B cell (primary cell): ENCODE data around the gene AMZ1. TPM values are rescaled to one million over a fixed set of nuclear protein-coding genes. Genes with fewer than 3 reads are reported as not detected.
A peak's percentile ranks its signal among the peaks of the same experiment; 100 is the strongest.

Experiments
- ATAC-seq: fragments of 200-7000 bp; cut with Tn5 transposase; one replicate; pipeline ENCODE4 v1.10.0; 2021; ENCODE audit warnings: low read depth, mild to moderate bottlenecking, moderate number of reproducible peaks, moderate library complexity
- CTCF ChIA-PET: fragments of 350-600 bp; sonication (Branson Sonifier 250); formaldehyde crosslinking; loops from one replicate; lab custom pipeline; 2021; ENCODE audit warnings: antibody characterized with exemption, inconsistent platforms; lab: Charles Lee
- POLR2A ChIA-PET: fragments of 350-600 bp; sonication (Branson Sonifier 250); formaldehyde crosslinking; loops from one replicate; lab custom pipeline; 2021; ENCODE audit warnings: antibody characterized with exemption; lab: Charles Lee
- DNase-seq: peaks from one replicate; pipeline ENCODE4 v3.0.0; 2013
- H2AFZ ChIP-seq: 2 replicates; pipeline ENCODE4 v1.6.1; 2012; ENCODE audit warnings: mild to moderate bottlenecking, low read depth, low read length; ENCODE audit not compliant: insufficient read depth, poor library complexity, severe bottlenecking
- H3K27ac ChIP-seq, 2 donors: 1 replicate in 1 of 2; 2 replicates in 1 of 2; pipeline ENCODE4 v1.5.1; 2012 to 2013; ENCODE audit warnings: low read length in 2 of 2, mild to moderate bottlenecking in 2 of 2, moderate library complexity in 1 of 2
- H3K27me3 ChIP-seq, 4 experiments: fragments of 200-600 bp in 1 of 4; sonication (generic) in 1 of 4; replicated peaks in 1 of 4; 1 replicate in 2 of 4; 2 replicates in 2 of 4; pipeline versions ENCODE4 v1.6.1 to v1.7.0; 2013 to 2016; ENCODE audit warnings: low read length in 3 of 4, mild to moderate bottlenecking in 2 of 4, mixed read lengths in 1 of 4, moderate library complexity in 1 of 4; ENCODE audit not compliant: insufficient read depth in 4 of 4, control insufficient read depth in 3 of 4; ENCODE audit errors: control extremely low read depth in 1 of 4
- H3K36me3 ChIP-seq, 2 experiments: replicated peaks in 1 of 2; 1 replicate in 1 of 2; 2 replicates in 1 of 2; pipeline versions ENCODE4 v1.6.1 to v1.7.1; 2013; ENCODE audit warnings: low read length in 1 of 2; ENCODE audit not compliant: insufficient read depth in 2 of 2, control insufficient read depth in 1 of 2; ENCODE audit errors: control extremely low read depth in 1 of 2, extremely low read depth in 1 of 2
- H3K4me1 ChIP-seq, 2 donors: fragments of 200-600 bp in 1 of 2; sonication (generic) in 1 of 2; 1 replicate in 1 of 2; 2 replicates in 1 of 2; pipeline versions ENCODE4 v1.5.1 to v1.6.1; 2013 to 2017; ENCODE audit warnings: low read length in 2 of 2; ENCODE audit not compliant: control insufficient read depth in 2 of 2, insufficient read depth in 2 of 2
- H3K4me2 ChIP-seq: replicated peaks from 2 replicates; pipeline ENCODE3; 2012; ENCODE audit warnings: mild to moderate bottlenecking, low read depth, low read length; ENCODE audit not compliant: poor library complexity, severe bottlenecking
- H3K4me3 ChIP-seq, 5 experiments: fragments of 200-600 bp in 1 of 5; sonication (generic) in 1 of 5; 1 replicate in 3 of 5; 2 replicates in 2 of 5; pipeline versions ENCODE4 v1.5.1 to v1.7.0; 2011 to 2016; ENCODE audit warnings: low read length in 4 of 5, mild to moderate bottlenecking in 4 of 5, low read depth in 2 of 5, control low read depth in 1 of 5, moderate library complexity in 1 of 5; ENCODE audit not compliant: insufficient read depth in 1 of 5; ENCODE audit errors: control extremely low read depth in 1 of 5, extremely low read depth in 1 of 5
- H3K79me2 ChIP-seq: fragments of 200-600 bp; sonication (generic); one replicate; pipeline ENCODE4 v1.6.0; 2016; ENCODE audit warnings: low read length; ENCODE audit not compliant: control insufficient read depth, insufficient read depth
- H3K9ac ChIP-seq: fragments of 200-600 bp; sonication (generic); 2 replicates; pipeline ENCODE4 v1.6.1; 2017; ENCODE audit warnings: mild to moderate bottlenecking, low read length, moderate library complexity
- H3K9me3 ChIP-seq, 3 donors: one replicate each; pipeline versions ENCODE4 v1.6.1 to v1.7.1; 2013; ENCODE audit warnings: low read length in 2 of 3; ENCODE audit not compliant: control insufficient read depth in 2 of 3, insufficient read depth in 1 of 3; ENCODE audit errors: control extremely low read depth in 1 of 3
- H4K20me1 ChIP-seq: 2 replicates; pipeline ENCODE4 v1.6.0; 2012; ENCODE audit warnings: mild to moderate bottlenecking, low read length; ENCODE audit not compliant: insufficient read depth, control insufficient read depth, poor library complexity, severe bottlenecking
- H3K27ac Mint-ChIP-seq: one replicate; pipeline ENCODE4 v1.8.0; 2021; ENCODE audit warnings: mixed read lengths
- H3K27me3 Mint-ChIP-seq: one replicate; pipeline ENCODE4 v1.8.0; 2021; ENCODE audit warnings: mixed read lengths
- H3K4me1 Mint-ChIP-seq: one replicate; pipeline ENCODE4 v1.8.0; 2021; ENCODE audit warnings: mixed read lengths
- H3K4me3 Mint-ChIP-seq: one replicate; pipeline ENCODE4 v1.8.0; 2021; ENCODE audit warnings: mixed read lengths
- H3K9me3 Mint-ChIP-seq: one replicate; pipeline ENCODE4 v1.8.0; 2022; ENCODE audit warnings: mixed read lengths; ENCODE audit not compliant: insufficient read depth
- CTCF ChIP-seq: fragments of 200-600 bp; IDR thresholded peaks from one replicate; pipeline ENCODE4 v1.8.0; 2022; ENCODE audit warnings: antibody characterized with exemption, mild to moderate bottlenecking
- EZH2 ChIP-seq: IDR thresholded peaks from 2 replicates; pipeline ENCODE4 v1.6.1; 2012; ENCODE audit warnings: borderline replicate concordance, low read depth, mild to moderate bottlenecking, moderate library complexity, low read length; ENCODE audit not compliant: insufficient read depth, poor library complexity, severe bottlenecking
- WGBS: methylation state at CpG from one replicate; pipeline ENCODE4 v1.1.5; 2013; ENCODE audit warnings: missing lambda C conversion rate; ENCODE audit not compliant: insufficient coverage; 5-methylcytosine and 5-hydroxymethylcytosine counted together
- intact Hi-C: fragments of 100-400 bp; cut with micrococcal nuclease; formaldehyde crosslinking; loops from one replicate; pipeline ENCODE4 v1.10.0; 2022
- polyA plus RNA-seq: library from polyadenylated mRNA; depleted of rRNA; stranded (reverse); fragments of >200 nt; gene quantifications from 2 replicates; pipeline ENCODE4 v1.2.3, GENCODE V29; 2012
- total RNA-seq, 2 donors: library from RNA; stranded (reverse); fragments of 120-200 nt in 1 of 2; gene quantifications; 1 replicate in 1 of 2; 2 replicates in 1 of 2; pipeline versions ENCODE4 v1.2.3 to v1.2.4, GENCODE V29; 2013 to 2022

The AMZ1 gene
- total and polyA plus RNA-seq, 2 donors (not counting 1 experiment from before 2014, with no cell fraction given) = 0.73 to 13.2 TPM

GRCh38 chr7:2644562-2645273 is 43.3 kb upstream of the AMZ1 start:
- WGBS = 59% methylated on average over 14 of the region's 18 CpGs
- Mint-ChIP-seq H3K9me3 (no peaks in the 10 kb centered on the region), H3K27ac (peak overlapping the region; percentile 80), H3K27me3 (no peaks in the 10 kb centered on the region), H3K4me1 (peaks cover 45% of the 10 kb centered on the region), H3K4me3 (peak overlapping the region; percentile 87)
- Histone ChIP-seq H3K4me1 (peaks cover 44 to 61% of the 10 kb centered on the region in 2 donors), H3K36me3 (peaks cover 0 to 13% of the 10 kb centered on the region in 2 experiments), H3K27ac (peak overlapping the region in 1 of 2 donors; percentile 8), H2AFZ (peak overlapping the region; percentile 63), H4K20me1 (no peaks in the 10 kb centered on the region), H3K9me3 (no peaks in the 10 kb centered on the region), H3K27me3 (no peaks in the 10 kb centered on the region), H3K79me2 (peaks cover 57% of the 10 kb centered on the region), H3K9ac (peak overlapping the region; percentile 48), H3K4me2 (peak overlapping the region; percentile 69), H3K4me3 (peak overlapping the region in 4 of 5 experiments; percentile 18 to 44 (median 34))
- ATAC-seq (peak; percentile 7), DNase-seq (peak; percentile 29)
- intact Hi-C loops = no loop called here
- ChIA-PET POLR2A (interaction anchor here (0.6 to 1.3 kb wide), 6 partner anchors 14 to 193 kb away, joined by 3 to 9 read pairs (median 4); no protein-coding TSS in a partner anchor), CTCF (interaction anchor here (0.5 to 2.2 kb wide), 10 partner anchors 19 to 188 kb away, joined by 3 to 6 read pairs (median 4); no protein-coding TSS in a partner anchor)
- TF ChIP-seq EZH2 (no peak), CTCF (no peak)
